Stimulated activated CD8-positive, alpha-beta memory T cell treated with anti-CD3 and anti-CD28 coated beads, Interleukin-15, amount 100 ng/mL, for 24 hours (primary cell): ENCODE results near the gene RGS14.
A peak's percentile ranks its signal among the peaks of the same experiment; 100 is the strongest.
"Not testable (repeated sequence)": the region's sequence is repeated elsewhere in the genome, so short reads cannot be mapped to it uniquely, and the experiment has no call there.

Experiments
- DNase-seq: peaks from one replicate; pipeline ENCODE4 v3.0.0-alpha.2; 2020; ENCODE audit warnings: low read depth

The RGS14 gene

DNA sequence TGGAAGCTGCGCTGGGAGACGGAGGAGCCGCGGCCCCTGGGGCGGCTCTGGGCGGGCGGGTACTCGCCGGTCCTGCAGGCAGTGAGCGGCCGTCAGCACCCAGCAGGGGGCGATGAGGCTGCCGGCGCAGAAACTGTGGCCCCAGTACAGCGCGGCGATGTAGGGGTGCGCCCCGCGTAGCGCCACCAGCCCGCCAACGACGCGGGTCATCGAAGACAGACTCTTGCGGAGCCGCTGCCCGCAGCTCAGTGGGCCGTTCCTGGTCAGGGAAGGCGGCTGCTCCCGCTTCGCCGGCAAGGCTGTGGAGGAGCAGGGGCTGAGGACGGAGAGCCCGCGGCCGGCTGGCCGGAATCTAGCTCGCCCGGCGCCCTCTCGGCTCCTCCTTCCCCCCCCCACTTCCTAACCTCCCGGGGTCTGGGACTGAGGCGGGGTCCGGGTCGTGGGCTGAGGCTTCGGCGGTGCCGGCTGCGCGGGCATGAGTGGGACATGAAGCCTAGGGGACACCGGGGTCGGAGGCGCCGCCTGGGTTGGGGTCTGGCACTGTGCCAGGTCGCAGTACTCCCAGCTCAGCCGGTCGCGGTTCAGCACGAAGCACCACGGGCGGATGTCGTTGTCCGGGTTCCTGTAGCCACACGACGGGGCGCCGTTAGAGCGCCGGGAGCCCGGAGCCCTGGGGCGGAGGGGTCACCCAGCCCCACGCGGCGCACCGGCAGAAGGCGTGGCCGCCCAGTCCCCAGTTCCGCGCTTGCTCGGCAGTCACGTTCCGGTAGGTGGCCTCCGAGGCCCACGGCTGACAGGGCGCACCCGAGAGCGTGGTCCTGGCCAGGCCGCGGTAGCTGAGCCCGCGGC is 46.3 kb downstream of the RGS14 start:
- peak; percentile 55 for DNase-seq

DNA sequence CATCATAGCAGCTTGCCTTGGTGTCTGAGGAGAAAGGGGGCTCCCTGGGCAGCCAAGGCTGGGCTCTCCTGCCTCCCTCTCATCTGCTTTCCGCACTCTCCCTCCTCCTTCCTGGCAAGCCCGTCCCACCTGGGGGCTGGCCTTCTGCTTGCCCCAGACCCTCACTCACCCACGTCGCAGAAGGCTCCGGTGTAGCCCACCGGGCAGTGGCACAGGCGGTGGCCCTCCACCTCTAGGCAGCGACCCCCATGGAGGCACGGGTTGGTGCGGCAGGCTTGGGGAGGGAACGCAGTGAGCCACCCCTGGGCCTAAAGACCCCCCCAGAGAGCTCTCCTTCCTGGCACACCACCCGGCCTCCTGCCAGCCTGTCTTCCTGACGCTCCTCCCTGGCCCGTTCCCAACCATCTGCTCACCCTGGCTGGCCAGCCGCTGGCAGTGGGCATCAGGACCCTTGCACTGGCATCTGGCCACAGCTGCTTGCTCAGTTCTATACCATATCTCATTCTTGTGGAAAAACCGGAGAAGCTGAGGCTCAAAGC is 47.0 kb downstream of the RGS14 start:
- DNase-seq, result no peak

DNA sequence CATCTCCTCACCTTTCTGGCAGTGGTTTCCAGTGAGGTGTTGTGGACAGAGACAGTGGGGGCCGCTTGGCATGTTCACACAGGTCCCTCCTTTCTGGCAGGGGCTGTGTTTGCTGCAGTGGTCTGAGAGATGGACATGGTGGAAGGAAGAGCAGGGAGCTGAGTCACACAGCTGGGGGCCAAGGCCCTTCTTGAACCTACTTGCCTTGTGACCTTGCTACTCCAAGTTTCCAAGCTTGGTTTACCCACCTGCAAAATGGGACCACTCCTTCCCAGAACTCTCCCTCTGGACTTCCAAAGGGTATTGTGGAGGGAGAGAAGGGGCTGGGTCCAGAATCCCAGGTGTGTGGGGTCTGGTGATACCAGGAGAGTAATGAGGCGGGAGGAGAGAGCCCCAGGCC is 47.6 kb downstream of the RGS14 start:
- DNase-seq, result no peak

DNA sequence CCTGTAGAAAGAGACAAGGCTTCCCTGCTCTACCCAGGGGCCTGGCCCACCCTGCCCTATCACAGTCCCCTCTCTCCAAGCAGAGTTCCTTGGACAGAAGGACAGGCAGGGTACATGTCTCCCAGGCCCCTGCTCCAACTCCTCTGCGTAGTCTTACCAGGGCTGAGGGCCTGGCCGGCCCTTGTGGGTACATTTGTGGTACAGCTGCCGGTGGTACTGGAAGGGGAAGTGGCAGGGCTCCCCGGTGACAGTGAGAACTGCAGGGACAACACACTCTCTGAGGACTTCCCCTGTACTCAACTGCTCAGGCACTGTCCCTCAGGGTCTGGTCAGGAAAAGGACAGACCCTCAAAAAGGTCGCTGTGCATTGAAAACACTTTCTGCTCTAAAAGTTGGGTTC is 48.1 kb downstream of the RGS14 start:
- no peak for DNase-seq

DNA sequence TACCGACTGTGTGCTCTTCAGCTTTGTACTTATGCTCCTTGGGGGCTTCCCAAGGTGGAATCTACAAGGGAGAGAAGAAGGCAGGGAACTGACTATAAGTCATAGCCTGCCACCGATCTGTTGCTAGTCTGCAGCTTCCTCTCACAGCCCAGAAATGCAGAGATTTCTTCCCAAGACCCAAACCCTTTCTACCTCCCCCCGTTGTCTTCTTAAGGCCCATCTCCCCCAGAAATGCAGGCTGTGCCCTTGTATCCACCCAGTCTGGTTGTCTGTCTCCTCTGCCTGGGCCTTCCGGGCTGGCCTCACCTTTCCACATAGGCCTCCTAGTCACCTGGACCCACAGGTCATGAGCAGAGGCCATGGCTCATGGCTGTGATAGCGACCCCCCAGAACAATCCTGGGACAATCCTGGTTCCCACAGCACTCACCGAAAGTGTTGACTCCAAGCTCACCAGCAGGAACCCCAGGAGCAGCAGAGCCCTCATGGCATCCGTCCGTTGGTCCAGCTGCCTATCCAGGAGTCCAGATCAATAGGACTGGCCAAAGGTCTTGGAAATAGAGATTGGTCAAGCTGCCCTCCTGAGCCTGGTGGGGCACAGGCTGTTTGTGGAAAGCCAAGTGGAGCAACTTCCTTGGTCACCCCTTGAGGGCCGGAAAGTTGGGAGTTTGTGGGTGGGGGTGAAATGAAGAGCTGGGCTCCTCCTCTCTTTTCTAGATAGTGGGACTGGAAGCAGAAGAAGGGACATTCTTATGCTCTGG is 51.5 kb downstream of the RGS14 start, which contains the start of gene F12:
TSS of gene F12 (minus strand) at position 522 of the 759 bp plus-strand sequence. CDS start at position 485, 37 bp downstream.
- no peak for DNase-seq

DNA sequence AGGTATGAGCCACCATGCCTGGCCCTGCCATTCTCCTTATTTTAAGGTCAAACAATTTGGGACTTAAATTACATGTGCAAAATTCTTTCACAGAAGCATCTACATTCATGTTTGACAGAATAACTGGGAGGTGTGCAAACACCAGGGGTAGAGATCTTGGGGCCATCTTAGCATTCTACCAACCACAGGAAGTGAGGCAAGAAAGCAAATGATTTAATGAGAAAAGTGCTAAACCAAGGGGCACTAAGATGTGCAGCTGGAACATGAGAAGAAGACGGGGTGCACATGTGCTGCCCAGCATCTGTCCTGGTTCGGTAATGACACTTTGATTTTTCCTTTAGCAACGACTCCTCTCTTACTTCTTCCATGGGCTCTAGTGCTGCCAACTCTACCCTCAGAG is 52.9 kb downstream of the RGS14 start:
- no peak for DNase-seq

DNA sequence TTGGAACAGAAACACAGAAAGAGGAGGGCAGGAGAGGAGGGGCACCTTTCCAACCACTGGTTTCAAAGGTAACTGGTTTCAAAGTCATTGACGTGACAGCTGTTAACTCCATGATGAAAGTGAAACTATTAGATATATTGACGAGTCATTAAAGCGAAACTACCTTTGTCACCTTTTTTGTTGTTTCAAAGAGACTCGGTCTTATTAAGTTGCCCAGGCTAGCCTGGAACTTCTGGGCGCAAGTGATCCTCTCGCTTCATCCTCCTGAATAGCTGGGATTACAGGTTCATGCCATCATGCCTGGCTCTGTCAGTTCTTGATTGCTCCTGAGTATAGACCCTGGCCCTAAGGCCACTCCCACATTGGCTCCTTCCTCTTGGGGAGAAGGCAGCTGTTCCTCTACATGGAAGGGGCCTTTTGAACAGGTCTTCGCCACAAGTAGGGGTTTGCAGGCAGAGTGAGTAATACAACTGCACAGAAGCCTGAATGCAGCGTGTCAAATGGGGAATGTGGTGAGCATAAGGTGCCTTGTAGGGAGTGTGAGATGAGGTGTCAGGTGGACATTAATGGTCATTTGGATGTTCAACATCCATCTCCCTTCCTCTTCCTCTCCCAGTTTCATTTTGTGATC is 55.0 kb downstream of the RGS14 start:
- no peak for DNase-seq

DNA sequence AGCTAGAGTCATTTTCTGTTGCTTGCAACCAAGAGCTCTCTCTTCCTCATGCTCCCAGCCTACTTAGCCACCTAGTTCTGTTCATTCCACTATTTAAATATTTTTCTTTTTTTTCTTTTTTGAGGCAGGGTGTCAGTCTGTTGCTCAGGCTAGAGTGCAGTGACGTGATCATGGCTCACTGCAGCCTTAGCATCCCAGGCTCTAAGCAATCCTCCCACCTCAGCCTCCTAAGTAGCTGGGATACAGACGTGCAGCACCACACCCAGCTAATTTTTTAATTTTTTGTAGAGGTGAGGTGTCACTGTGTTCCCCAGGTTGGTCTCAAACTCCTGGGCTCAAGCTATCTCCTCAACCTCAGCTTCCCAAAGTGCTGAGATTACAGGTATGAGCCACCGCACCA is 56.8 kb downstream of the RGS14 start:
- DNase-seq, result no peak

DNA sequence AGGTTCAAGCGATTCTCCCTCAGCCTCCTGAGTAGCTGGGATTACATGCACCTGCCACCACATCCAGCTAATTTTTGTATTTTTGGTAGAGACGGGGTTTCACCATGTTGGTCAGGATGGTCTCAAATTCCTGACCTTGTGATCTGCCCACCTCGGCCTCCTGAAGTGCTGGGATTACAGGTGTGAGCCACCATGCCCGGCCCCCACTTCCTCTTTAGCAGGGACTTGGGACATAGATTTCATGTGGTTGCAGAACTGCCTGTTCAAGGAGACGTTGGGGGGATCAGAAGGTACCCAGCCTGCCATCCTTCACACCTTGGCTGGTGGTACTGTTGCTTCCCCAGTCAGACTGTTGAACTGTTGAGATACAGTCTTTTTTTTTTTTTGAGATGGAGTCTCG is 59.4 kb downstream of the RGS14 start:
- DNase-seq, result not testable (repeated sequence)

DNA sequence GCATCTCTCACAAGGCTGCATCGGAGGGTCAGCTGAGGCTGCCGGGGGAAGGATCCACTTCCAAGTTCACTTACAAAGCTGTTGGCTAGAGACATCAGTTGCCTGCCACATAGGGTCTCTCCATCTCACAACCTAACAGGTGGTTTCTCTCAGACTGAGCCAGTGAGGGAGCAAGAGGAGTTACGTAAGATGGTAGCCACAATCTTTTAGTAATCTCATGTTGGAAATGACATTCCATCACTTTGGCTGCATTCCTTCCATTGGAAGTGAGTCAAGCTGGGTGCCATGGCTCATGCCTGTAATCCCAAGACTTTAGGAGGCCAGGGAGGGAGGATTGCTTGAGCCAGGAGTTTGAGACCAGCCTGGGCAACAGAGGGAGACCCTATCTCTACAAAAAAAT is 61.3 kb downstream of the RGS14 start:
- no peak for DNase-seq

DNA sequence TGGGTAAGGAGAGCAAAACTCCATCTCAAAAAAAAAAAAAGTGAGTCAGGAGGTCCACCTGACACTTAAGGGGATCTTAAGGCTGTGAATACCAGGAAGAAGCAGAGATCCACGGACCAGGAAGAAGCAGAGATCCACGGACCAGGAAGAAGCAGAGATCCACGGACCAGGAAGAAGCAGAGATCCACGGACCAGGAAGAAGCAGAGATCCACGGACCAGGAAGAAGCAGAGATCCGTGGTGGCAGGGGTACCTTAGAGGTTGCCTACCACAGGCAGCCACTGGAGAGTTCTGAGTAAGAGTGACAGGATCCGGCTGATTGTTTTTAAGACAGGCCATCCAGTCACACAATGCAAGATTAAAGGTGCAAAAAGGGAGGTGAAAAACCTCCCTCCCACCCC is 62.7 kb downstream of the RGS14 start:
- DNase-seq, result not testable (repeated sequence)

DNA sequence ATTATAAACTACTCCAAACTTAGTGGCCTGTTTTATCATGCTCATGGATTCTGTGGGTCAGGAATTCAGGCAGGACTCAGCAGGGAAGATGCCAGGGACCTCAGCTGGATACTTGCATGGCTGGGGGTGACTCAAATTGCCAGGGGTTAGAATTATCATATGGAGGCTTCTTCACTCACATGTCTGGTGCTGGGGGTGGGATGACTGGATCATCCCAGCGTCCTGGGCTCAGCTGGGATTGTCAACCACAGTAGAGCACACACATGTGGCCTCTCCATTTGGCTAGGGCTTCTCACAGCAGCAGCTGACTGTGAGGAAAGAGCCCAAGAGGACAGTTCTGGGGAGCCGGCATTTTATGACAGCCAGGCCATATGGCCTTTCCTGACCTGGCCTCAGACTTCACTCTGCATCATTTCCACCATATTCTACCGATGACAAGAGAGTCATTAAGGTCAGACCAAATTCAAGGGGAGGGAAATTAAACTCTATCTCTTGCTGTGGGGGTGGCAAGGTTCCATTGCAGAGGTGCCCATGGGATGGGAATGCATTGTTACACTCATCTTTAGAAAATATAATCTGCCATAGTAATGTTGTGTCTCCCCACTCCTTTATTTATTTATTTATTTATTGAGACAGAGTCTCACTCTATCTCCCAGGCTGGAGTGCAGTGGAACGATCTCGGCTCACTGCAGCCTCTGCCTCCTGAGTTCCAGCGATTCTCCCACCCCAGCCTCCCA is 63.5 kb downstream of the RGS14 start:
- DNase-seq, result no peak
